Cardiac fibroblast (primary cell): ENCODE measurements around the gene MCF2.

Experiments used
- DNase-seq, 2 donors: peaks; one replicate each; pipeline versions ENCODE4 v3.0.0 to v3.0.0-alpha.2; 2010; ENCODE audit warnings: low read depth in 2 of 2
- H3K4me3 ChIP-seq, 2 donors: replicated peaks in 1 of 2; 1 replicate in 1 of 2; 2 replicates in 1 of 2; pipeline ENCODE4 v1.5.1; 2011; ENCODE audit warnings: low read depth in 2 of 2, low read length in 2 of 2, mild to moderate bottlenecking in 2 of 2, moderate library complexity in 1 of 2
- TF ChIP-seq, protein P1 (sequence below): IDR thresholded peaks from one replicate; pipeline ENCODE4 v1.5.1; 2011; ENCODE audit warnings: low read depth, mild to moderate bottlenecking, low read length, inconsistent platforms

MCF2 gene, protein sequence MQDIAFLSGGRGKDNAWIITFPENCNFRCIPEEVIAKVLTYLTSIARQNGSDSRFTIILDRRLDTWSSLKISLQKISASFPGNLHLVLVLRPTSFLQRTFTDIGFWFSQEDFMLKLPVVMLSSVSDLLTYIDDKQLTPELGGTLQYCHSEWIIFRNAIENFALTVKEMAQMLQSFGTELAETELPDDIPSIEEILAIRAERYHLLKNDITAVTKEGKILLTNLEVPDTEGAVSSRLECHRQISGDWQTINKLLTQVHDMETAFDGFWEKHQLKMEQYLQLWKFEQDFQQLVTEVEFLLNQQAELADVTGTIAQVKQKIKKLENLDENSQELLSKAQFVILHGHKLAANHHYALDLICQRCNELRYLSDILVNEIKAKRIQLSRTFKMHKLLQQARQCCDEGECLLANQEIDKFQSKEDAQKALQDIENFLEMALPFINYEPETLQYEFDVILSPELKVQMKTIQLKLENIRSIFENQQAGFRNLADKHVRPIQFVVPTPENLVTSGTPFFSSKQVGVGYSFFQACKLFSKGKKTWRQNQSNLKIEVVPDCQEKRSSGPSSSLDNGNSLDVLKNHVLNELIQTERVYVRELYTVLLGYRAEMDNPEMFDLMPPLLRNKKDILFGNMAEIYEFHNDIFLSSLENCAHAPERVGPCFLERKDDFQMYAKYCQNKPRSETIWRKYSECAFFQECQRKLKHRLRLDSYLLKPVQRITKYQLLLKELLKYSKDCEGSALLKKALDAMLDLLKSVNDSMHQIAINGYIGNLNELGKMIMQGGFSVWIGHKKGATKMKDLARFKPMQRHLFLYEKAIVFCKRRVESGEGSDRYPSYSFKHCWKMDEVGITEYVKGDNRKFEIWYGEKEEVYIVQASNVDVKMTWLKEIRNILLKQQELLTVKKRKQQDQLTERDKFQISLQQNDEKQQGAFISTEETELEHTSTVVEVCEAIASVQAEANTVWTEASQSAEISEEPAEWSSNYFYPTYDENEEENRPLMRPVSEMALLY

DNA sequence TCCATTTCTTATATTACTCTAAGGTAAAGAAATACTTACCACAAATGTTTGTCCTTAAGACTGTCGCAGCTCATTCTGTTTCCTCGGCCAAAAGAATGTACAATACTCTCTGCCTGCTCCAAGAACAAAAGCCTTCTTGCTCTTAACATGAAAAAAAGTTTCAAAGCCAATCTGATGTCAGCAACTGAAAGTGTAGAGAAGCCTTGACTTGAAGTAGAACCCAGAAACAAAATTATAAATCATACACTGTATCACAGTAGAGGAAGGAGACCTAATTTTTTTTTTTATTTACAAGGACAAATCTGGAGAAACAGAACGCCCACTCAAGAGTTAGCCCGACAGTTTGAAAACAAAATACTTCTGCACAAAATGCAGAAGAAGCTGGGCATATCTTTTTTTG lies at the start of gene MCF2:
MCF2 (minus strand) TSS at position 101 of the 400 bp plus-strand sequence. CDS start 56,423 bp downstream, outside the sequence.
- TF ChIP-seq, protein P1, sequence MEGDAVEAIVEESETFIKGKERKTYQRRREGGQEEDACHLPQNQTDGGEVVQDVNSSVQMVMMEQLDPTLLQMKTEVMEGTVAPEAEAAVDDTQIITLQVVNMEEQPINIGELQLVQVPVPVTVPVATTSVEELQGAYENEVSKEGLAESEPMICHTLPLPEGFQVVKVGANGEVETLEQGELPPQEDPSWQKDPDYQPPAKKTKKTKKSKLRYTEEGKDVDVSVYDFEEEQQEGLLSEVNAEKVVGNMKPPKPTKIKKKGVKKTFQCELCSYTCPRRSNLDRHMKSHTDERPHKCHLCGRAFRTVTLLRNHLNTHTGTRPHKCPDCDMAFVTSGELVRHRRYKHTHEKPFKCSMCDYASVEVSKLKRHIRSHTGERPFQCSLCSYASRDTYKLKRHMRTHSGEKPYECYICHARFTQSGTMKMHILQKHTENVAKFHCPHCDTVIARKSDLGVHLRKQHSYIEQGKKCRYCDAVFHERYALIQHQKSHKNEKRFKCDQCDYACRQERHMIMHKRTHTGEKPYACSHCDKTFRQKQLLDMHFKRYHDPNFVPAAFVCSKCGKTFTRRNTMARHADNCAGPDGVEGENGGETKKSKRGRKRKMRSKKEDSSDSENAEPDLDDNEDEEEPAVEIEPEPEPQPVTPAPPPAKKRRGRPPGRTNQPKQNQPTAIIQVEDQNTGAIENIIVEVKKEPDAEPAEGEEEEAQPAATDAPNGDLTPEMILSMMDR, result no peak
- H3K4me3 ChIP-seq, result no peak within 1 kb of the TSS
- no peak for DNase-seq

DNA sequence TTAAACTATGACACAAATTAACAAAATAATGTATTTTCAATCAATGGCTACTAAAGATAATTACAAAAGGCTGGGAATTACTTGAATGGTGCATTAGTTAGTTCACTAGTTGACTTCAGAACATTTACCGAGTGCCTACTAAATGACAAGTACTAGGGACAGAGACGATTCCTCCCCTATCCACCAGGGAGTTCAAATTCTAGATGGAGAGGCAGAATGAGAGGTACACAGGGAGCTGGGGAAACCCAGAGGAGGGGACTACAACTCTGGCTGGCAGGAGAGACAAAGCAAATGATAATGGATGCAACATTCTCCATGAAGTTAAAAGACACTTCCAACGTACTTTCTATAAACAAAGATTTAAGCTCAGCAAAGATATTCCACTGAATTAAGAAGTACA lies 43.1 kb upstream of the MCF2 start:
- TF ChIP-seq, protein P1, result no peak
- no peak for DNase-seq
- H3K4me3 ChIP-seq, result no peak overlapping the region

DNA sequence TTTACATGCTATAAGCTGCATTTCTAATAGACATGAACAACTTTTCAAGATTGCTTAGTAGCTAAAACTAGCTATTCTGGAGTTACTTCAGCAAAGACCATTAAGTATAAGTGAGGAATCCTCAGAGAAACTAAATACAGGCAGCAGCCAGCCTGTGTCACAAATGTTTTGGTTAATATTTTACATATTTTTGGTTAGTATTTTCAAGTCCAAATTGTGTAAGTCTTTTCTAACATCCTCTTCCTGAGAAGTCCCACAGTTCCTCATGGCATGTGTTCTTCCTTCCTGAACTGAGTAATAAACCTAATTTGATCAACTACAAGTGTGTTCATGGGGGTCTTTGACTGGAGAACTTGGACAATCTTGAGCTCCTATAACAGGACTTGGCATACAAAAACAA lies 42.4 kb upstream of the MCF2 start:
- TF ChIP-seq, protein P1, result no peak
- peak in 1 of 2 donors; percentile 3 for DNase-seq
- no peak overlapping the region for H3K4me3 ChIP-seq

DNA sequence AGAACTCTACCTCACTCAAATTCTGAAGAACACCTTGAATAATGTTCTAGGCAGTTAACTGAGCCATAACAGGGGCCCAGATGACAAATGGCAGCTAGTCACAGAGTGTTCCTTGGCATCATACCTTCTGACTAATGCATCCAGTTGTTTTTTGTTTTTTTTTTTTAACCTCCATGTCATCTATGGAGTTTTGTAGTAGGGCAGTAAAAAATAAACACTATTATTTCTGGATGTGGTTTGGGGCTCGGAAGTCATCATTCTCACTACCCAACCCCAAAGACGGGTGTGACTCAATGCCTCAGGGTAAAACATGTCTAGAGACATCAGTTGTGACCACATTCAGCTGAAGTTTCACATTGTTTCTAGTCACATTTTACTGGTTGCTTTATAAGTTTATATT lies 31.2 kb upstream of the MCF2 start:
- H3K4me3 ChIP-seq, result no peak overlapping the region
- TF ChIP-seq, protein P1, result no peak
- DNase-seq, result peak in 1 of 2 donors; percentile 73

DNA sequence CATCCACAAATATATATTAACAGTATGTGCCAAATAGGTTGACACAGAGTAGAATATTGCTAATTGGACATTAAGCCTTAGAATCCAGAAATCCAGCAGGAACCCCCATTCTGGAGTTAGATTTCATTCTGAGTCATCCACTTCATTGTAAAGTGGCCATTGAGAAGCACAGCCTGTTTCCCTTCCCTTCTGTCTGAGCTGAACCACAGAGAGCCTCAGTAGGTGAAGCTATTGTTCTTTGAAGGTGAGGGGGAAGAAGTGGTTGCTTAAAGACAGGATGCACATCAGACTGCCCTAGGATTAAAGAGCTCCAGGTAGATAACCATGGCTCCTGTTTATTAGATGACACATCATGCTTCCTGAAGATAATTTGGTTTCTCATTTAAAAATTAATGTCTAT lies 30.6 kb upstream of the MCF2 start:
- no peak overlapping the region for H3K4me3 ChIP-seq
- TF ChIP-seq, protein P1, result no peak
- peak in 1 of 2 donors; percentile 40 for DNase-seq

DNA sequence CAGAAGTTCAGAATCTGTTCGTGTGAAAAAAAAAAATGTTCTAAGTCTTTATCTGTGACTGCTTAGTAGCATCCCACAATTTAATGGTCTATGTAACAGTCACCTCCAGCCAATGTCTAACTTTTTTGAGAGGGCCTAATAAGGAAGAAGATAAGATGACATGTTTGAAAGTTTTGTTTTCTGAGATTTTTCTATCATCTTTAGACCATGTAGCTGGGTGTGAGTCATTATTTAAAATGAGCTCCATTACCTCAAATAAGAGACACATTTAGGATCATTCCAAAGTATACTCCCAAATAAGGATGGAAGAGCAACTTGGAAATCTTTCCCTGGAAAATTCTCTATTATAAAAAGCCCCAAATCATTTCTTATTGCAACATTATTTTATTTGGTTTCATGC lies 28.2 kb upstream of the MCF2 start:
- no peak for DNase-seq
- no peak overlapping the region for H3K4me3 ChIP-seq
- TF ChIP-seq, protein P1, result no peak
